Smooth muscle cell (in vitro differentiated cells): ENCODE data around the gene AKAP17A. TPM values are rescaled to one million over a fixed set of nuclear protein-coding genes. Genes with fewer than 3 reads are reported as not detected.

Experiments used
- DNase-seq: peaks from one replicate; lab custom pipeline; 2025; ENCODE audit not compliant: unreplicated experiment; lab: John Stamatoyannopoulos, UW
- H2AFZ ChIP-seq: fragments of 200-600 bp; sonication (generic); 2 replicates; pipeline ENCODE4 v1.6.0; 2016; ENCODE audit warnings: antibody characterized with exemption, low read depth, mild to moderate bottlenecking
- H3F3A ChIP-seq: fragments of 200-600 bp; sonication (generic); 2 replicates; pipeline ENCODE4 v1.6.0; 2017; ENCODE audit warnings: antibody characterized with exemption, low read depth
- H3K27ac ChIP-seq: fragments of 200-600 bp; sonication (generic); 2 replicates; pipeline ENCODE4 v1.5.1; 2016; ENCODE audit warnings: low read depth, mild to moderate bottlenecking
- H3K27me3 ChIP-seq: fragments of 200-600 bp; sonication (generic); 2 replicates; pipeline ENCODE4 v1.6.1; 2016; ENCODE audit warnings: low read depth, mild to moderate bottlenecking
- H3K36me3 ChIP-seq: fragments of 200-600 bp; sonication (generic); 2 replicates; pipeline ENCODE4 v1.5.1; 2016; ENCODE audit warnings: low read depth
- H3K4me1 ChIP-seq: fragments of 200-600 bp; sonication (generic); 2 replicates; pipeline ENCODE4 v1.5.1; 2016; ENCODE audit warnings: low read depth
- H3K4me2 ChIP-seq: fragments of 200-600 bp; sonication (generic); 2 replicates; pipeline ENCODE4 v1.6.0; 2016; ENCODE audit warnings: mild to moderate bottlenecking
- H3K4me3 ChIP-seq: fragments of 200-600 bp; sonication (generic); 2 replicates; pipeline ENCODE4 v1.5.1; 2016; ENCODE audit warnings: mild to moderate bottlenecking
- H3K79me2 ChIP-seq: fragments of 200-600 bp; sonication (generic); 2 replicates; pipeline ENCODE4 v1.6.0; 2016; ENCODE audit warnings: low read depth, mild to moderate bottlenecking
- H3K9ac ChIP-seq: fragments of 200-600 bp; sonication (generic); 2 replicates; pipeline ENCODE4 v1.6.0; 2016; ENCODE audit warnings: low read depth
- H3K9me3 ChIP-seq: fragments of 200-600 bp; sonication (generic); replicated peaks from 2 replicates; pipeline ENCODE4 v1.5.1; 2016; ENCODE audit warnings: low read depth
- H4K20me1 ChIP-seq: fragments of 200-600 bp; sonication (generic); 2 replicates; pipeline ENCODE4 v1.6.0; 2016; ENCODE audit warnings: low read depth
- CTCF ChIP-seq: fragments of 200-600 bp; sonication (generic); IDR thresholded peaks from 2 replicates; pipeline ENCODE4 v1.5.1; 2017; ENCODE audit warnings: borderline replicate concordance, mild to moderate bottlenecking, antibody characterized with exemption; ENCODE audit not compliant: insufficient read depth, poor library complexity, severe bottlenecking
- WGBS: methylation state at CpG from one replicate; pipeline ENCODE4 v1.1.7; 2016; ENCODE audit warnings: low lambda C conversion rate; 5-methylcytosine and 5-hydroxymethylcytosine counted together
- polyA plus RNA-seq: library from polyadenylated mRNA; unstranded; fragments of >200 nt; fragmentation: Nextera tagmentation; extraction: Ambion mirVana; gene quantifications from 2 replicates; pipeline ENCODE4 v1.2.1, GENCODE V29; 2016
- total RNA-seq: library from RNA; depleted of rRNA; stranded (reverse); fragments of >200 nt; gene quantifications from 2 replicates; pipeline ENCODE4 v1.2.3, GENCODE V29; 2014

AKAP17A gene
- total and polyA plus RNA-seq, 2 experiments from 2014 or later: 21.8 to 49.8 TPM

GRCh38 chrX:1646009-1646408 lies 54.6 kb downstream of the AKAP17A start:
- H3K9me3 ChIP-seq: no peaks in the 10 kb centered on the region
- no peaks in the 10 kb centered on the region for H3K27me3 ChIP-seq
- peaks cover 7% of the 10 kb centered on the region for H3K4me1 ChIP-seq
- no peaks in the 10 kb centered on the region for H3K36me3 ChIP-seq
- H3K9ac ChIP-seq: no peak overlapping the region
- TF ChIP-seq CTCF: no peak
- H3F3A ChIP-seq: no peaks in the 10 kb centered on the region
- no peak overlapping the region for H3K4me2 ChIP-seq
- H3K4me3 ChIP-seq: no peak overlapping the region
- DNase-seq: no peak
- H3K27ac ChIP-seq: no peak overlapping the region
- H3K79me2 ChIP-seq: no peaks in the 10 kb centered on the region
- no peak overlapping the region for H2AFZ ChIP-seq
- no peaks in the 10 kb centered on the region for H4K20me1 ChIP-seq

- TF ChIP-seq CTCF: no peak
- Histone ChIP-seq H2AFZ (peak overlapping the region; percentile 89), H3K4me3 (peak overlapping the region; percentile 38), H3K36me3 (no peaks in the 10 kb centered on the region), H3K4me2 (peak overlapping the region; percentile 85), H3K27me3 (no peaks in the 10 kb centered on the region), H3K4me1 (peaks cover 7% of the 10 kb centered on the region), H3K9ac (no peak overlapping the region), H4K20me1 (no peaks in the 10 kb centered on the region), H3K27ac (no peak overlapping the region), H3K79me2 (no peaks in the 10 kb centered on the region), H3K9me3 (no peaks in the 10 kb centered on the region), H3F3A (no peaks in the 10 kb centered on the region)
- 8% methylated on average over 8 of the region's 8 CpGs for WGBS
- DNase-seq: no peak
These were observed 58.2 kb downstream of the AKAP17A start for GRCh38 chrX:1649621-1650020.

Other genes starting within 250 kb of the AKAP17A start
- 160 and 164 TPM in 2 replicates for gene SLC25A6, start 199.5 kb upstream of the AKAP17A start, total RNA-seq
- 261 and 288 TPM in 2 replicates for gene SLC25A6, start 199.5 kb upstream of the AKAP17A start, polyA plus RNA-seq
- gene ASMTL, start 138.7 kb upstream of the AKAP17A start, total RNA-seq: 18.9 and 20.0 TPM in 2 replicates
- gene ASMTL, start 138.7 kb upstream of the AKAP17A start, polyA plus RNA-seq: 40.9 and 50.5 TPM in 2 replicates
- not detected in 2 replicates for gene P2RY8, start 54.4 kb upstream of the AKAP17A start, total RNA-seq
- gene P2RY8, start 54.4 kb upstream of the AKAP17A start, polyA plus RNA-seq: 0.04 TPM in 1 of 2 replicates, not detected in the other
- gene ASMT, start 23.5 kb downstream of the AKAP17A start, total RNA-seq: not detected in 2 replicates
- gene ASMT, start 23.5 kb downstream of the AKAP17A start, polyA plus RNA-seq: 0.41 and 0.71 TPM in 2 replicates